Occipital lobe (tissue), 2 donors: ENCODE data around the gene CWC27. TPM values are rescaled to one million over a fixed set of nuclear protein-coding genes. Genes with fewer than 3 reads are reported as not detected.
A peak's percentile ranks its signal among the peaks of the same experiment; 100 is the strongest.

Experiments used
- DNase-seq: peaks from one replicate; lab custom pipeline; 2025; lab: John Stamatoyannopoulos, UW
- total RNA-seq: library from RNA; depleted of rRNA; stranded (reverse); fragments of >200 nt; gene quantifications from one replicate; pipeline ENCODE4 v1.2.3, GENCODE V29; 2014

CWC27 gene
- total RNA-seq, 1 donor from 2014 or later, result 30.4 TPM

GRCh38 chr5:65034029-65034812 is 265.5 kb downstream of the CWC27 start:
- no peak for DNase-seq

DNA sequence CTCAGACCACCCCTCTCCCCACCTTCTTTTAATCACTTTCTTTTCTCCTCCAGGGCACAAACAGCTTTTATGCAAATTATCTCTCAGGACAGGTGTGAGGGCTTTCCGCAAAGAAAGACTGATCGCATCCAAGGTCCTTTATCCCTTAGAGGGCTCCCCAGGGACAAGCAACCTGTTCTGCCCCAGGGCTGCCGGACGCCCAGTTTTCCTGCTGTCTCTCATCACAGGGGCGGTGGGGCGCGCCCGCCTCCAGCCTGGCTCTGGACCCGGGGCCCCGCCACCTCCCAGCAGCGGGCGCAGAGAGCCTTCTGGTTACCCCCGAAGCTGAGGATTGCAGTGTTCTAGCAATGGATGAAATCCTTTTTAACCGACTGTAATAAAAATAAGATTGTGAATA is 266.1 kb downstream of the CWC27 start:
- no peak for DNase-seq

DNA sequence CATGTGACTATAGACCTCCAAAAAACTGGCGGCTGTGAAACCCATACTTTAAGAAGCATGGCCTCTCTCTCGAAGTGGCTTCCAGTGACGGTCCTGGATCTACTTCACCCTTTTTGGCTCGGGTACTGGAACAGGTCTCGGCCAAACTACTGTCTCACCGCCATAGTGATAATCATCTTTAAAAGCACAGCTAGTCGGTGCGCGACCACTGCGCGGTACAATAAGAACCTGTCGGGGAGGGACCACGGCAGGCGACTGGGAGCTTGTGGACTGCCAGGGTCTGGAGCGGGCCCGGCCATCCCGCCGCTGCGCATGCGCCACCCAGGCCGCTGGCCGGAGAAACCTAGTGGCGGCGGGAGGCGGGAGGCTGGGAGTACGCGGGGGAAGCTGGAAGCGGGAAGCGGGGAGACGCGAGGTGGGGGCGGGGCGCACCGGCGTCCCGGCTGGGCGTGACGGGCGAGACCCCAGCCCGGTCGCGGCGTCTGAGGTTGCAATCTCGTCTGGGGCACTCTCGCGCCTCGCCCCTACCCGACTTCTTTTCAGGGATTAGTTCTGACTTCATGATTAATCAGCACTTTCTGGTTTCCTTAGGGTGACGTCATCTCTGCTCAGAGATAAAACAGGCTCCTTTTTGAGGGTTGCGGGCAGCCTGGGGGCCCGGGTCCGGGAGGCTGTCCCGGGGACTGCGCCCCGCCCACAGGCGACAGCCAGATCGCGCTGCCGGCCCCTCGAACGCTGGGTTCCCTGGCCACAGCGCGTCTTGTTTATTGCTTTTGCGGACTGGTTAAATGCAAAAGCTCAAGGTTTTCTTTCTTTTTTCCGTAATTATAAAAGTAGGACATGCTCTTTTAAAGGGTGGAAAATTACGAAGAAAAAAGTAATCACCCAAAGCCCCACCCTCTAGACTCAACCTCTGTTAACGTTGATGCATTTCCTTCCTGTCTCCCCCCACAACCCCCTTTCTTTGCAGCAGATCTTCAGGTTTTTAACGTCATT is 266.8 kb downstream of the CWC27 start:
- DNase-seq, result peak; percentile 79

DNA sequence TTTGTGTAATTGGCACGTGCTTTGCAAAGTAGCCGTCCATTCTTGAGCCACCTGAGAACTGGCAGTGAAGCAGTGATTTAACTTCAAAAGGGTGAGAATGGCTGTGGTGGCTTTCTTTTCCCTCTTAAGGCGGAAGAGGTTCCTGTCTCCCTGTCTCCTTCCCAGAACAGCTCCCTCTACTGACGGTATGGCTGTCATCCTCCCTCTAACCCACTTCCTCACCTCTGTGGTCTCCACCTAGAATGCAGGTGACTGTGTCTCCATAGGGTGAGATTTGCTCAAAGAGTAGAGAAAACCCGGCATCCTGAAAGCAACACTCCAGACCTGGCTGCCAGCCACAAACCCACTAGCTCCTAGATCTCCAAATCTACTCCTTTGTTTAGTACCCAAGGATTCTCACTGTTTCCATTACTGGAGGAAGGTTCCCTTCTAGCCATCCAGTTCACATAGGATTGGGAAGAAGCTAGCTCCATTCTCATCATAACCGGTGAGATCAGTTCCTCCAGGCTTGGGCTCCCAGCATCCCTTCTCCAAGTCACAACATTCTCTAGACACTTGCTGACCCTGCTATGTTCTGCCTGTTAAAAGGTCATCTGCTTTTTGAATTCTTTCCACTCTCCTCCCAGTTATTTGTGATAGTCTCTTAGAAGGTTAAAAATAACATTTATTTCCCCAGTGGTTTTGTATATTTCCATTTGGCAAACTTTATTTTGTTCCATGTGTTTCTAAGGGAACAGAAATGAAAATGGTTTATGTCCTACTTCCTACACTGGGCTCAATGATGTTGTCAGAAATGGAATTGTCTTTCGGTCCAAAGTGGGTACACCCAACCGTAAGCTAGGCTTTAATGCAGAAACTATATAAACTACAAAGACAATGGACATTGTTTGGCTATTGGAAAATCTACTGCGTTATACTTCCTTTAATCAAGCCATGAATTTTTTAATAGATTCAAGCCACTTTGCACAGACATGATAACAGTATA is 269.4 kb downstream of the CWC27 start:
- DNase-seq, result no peak

DNA sequence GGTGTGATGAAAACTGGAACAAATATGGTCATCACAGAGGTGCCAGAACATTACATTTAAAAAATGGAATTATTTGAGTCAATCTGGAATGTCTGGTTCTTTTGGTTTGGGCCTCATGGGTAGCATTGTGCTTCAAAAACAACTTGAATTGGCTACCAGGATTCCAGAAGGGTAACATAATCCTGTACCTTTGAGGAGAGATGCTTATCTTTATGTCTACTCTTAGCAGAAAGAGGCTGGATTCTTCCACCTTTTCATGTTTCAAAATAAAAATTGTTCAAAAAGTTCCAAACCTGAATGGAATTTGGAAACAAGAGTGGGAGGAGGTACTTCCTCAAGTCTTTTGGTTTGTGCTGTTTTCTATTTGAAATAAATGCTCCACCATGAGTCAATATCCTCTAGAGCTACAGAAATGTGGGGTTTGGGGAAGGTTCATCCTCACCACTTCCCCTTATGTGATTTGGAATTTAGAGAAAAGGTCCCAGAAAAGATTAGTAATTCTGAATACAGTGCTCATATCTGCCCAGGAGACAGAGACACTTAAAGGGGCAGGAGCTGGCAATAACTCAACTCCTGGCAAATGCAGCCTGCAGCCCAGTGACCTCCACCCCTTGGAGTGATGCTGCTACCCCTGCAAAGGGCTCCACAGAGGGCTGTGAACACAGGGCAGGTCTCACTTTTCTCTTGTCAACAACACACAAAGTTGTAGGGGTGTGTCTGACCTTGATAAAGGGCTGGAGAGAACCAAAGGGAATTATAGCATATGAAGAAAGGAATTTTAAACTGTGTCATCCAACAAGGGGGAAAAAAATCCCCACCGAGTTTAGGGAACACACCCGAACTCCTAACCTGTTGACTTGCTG is 272.8 kb downstream of the CWC27 start:
- DNase-seq, result no peak

DNA sequence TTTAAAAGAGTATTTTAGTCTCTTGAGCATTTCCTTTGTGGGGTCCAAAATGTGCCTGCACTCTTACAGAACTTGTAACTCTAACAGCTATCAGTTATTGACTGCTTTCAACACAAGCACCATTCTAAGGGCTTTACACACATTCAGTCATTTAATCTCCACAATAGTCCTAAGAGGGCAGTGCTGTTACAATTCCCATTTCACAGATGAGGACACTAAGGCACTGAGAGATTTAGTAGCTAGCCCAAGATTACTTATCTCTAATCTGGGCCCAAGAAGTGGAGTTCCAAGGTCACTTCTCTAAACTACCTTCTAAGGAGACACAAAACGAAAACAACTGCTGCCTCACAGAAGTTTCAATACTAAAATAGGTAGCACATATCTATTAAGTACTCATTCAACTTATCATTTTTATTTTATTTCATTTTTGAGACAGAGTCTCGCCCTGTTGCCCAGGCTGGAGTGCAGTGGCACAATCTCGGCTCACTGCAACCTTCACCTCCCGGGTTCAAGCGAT is 275.2 kb downstream of the CWC27 start:
- DNase-seq, result no peak

DNA sequence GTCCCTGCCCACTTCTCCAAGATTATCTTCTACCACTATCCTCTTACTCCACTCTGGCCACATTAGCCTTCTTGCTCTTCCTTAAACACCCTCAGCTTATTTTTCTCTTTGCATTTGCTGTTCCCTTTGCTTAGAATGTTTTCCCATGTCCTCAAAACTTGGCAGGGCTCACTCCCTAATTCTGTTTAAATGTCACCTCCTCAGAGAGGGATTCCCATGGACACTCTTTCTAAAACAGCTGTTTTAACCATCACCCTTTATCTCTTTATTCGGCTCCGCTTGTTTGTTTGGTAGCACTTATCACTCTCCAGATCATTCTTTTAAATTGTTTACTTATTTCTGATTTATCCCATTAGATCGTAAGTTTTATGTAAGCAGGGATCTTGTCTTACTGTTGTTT is 278.5 kb downstream of the CWC27 start:
- no peak for DNase-seq

DNA sequence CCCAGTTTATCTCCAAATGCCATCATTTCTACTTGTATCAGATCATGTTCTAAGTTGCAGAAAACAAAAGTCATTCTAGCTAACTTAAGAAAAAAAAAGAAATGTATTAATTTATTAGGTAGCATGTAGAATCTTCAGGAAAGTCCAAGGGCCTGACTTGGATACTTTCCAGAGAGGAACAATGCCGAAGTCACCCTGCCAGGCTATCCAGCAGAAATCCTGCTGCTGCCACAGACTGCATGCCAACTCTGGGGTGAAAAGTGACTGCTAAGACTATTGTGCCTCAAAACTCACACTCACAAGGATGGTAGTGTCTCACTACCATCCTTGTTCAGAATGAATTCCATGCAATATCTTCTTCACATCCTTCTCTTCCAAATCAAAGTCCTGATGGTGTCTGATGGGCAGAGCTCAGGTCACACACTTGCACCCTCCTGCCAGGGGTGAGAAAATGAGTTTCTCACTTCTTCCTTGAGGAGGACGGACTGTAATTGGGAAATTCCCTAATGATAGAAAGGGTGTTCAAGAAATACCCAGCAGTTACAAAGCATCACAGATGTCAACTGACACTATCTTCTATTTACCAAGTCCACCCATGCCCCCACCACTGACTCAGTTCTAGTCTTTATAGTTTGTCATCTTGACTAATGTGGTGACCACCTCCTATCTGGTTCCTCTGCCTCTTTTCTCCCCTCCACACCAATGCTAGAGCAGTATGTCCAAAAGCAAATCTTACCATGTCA is 279.4 kb downstream of the CWC27 start:
- no peak for DNase-seq

- DNase-seq, result no peak
These were observed 281.4 kb downstream of the CWC27 start for GRCh38 chr5:65050140-65050539.

DNA sequence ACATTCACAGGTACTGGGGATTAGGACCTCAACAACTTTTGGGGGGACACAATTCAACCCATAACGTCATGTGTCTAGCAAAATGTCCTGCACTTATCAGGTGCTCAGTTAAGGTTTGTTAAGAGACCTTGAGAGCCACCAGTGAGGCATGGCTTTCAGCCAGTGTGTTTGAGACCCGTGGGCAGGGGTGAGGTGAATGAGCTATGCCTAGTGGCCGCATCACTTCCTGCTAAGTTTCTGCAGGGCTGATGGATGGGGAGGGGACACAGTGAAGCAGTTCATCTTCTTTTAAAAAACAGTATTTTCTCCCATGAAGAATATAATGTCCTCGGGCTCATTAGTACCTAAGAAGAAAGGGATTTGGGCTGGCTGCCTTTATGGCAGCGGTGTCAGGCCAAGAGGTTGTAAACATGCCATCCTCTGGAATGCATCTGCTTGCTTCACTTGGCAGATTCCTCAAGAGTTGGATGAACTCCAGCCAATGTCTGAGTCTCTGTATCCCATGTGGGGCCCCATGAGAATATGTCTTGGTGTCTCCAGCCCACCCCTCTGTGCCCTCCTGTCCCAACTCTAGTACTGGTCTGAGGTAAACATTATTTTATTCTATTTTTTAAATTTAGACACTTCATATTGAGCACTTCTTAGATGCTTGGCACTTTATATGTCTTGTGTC is 282.2 kb downstream of the CWC27 start:
- no peak for DNase-seq

DNA sequence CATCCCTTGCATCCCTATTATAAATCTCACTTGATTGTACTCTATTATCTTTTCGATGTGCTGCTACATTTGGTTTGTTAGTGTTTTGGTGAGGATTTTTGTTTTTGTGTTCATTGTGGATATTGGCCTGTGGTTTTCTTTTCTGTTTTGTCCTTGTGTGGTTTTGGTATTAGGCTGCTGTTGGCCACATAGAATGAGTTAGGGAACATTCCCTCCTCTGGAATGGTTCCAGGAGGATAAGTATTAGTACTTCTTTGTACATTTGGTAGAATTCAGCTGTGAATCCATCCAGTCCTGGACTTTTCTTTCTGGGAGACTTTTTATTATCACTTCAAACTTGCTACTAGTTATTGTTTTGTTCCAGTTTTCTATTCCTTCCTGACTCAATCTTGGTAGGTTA is 287.2 kb downstream of the CWC27 start:
- no peak for DNase-seq

GRCh38 chr5:65059681-65060598 is 291.2 kb downstream of the CWC27 start:
- no peak for DNase-seq

DNA sequence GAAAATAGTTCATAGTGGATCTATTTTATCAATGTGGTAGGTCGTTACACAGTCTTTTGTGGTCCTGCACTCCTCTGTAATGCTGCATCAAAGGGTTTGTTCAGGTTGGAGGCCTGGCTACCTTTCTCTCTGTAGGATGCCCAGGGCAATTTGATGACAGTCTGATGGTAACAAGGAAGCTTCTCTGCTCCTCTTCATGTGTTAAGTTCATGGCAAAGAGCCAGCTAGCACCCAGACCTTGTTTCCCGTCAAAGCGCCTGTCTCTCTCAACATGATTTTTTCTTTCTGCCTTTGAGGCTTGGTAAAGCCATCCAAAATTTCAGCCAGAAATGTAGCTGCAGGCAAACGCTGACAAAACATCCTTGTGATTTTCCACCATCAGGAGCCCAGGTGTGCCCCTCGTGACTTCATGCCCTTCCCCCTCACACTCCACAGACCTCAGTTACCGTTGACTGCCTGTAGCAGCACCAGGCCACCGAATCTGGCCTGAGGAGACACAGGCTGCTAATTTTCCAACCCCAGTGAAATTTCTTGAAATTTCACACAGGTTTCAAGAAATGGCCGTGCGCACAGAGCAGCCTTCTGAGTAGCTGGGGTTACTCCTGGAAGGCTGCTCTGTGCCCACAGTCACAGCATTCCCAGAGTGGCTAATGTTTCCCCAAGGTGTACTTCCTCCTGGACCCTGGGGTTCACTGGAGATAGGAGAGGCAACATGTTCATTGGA is 292.7 kb downstream of the CWC27 start:
- DNase-seq, result no peak

GRCh38 chr5:65061974-65062353 is 293.2 kb downstream of the CWC27 start:
- DNase-seq, result no peak

GRCh38 chr5:65062469-65063083 is 293.8 kb downstream of the CWC27 start:
- no peak for DNase-seq

DNA sequence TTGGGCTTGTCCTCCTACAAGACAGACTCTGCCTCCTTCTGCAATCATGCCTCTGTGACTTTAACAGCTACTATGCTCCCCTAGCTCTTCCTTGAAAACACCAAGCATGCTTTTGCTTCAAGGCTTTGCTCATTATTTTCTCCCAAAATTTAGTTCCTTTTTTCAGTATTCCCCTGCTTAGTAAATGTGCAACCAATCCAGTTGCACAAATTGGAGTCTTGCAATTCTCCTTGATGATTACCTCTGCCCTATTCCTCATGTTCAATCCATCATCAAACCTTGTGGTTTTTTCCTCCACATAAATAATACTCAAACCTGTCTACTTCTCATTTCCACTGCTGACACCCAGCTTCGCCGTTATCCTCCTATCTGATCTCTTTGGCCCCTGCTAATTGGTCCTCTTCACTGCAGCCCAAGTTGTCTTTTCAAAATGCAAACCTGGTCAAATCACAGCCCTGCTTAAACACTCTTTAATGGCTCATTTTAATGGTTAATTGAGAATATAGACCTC is 296.3 kb downstream of the CWC27 start:
- DNase-seq, result no peak
